HepG2 (cell line): ENCODE data around the gene ABCA4. TPM values are rescaled to one million over a fixed set of nuclear protein-coding genes. Genes with fewer than 3 reads are reported as not detected.
A peak's percentile ranks its signal among the peaks of the same experiment; 100 is the strongest.

Experiments
- DR1 ChIP-seq: sonication (generic); formaldehyde crosslinking; IDR thresholded peaks from 2 replicates; pipeline ENCODE4 v1.8.0; 2021; ENCODE audit warnings: mild to moderate bottlenecking, missing genetic modification reagents, inconsistent platforms
- FOSL2 ChIP-seq: sonication (generic); formaldehyde crosslinking; IDR thresholded peaks from 2 replicates; pipeline ENCODE4 v1.4.0; 2020; ENCODE audit warnings: missing genetic modification reagents
- GABPA ChIP-seq, 2 experiments: IDR thresholded peaks; 2 replicates each; pipeline ENCODE4 v1.6.1; 2011 to 2016; ENCODE audit warnings: low read depth in 2 of 2, low read length in 1 of 2, missing biosample characterization in 1 of 2, missing genetic modification characterization in 1 of 2
- GABPB1 ChIP-seq: IDR thresholded peaks from 2 replicates; pipeline ENCODE4 v1.6.1; 2016; ENCODE audit warnings: mild to moderate bottlenecking, missing genetic modification reagents, moderate library complexity, missing compliant biosample characterization
- NFATC3 ChIP-seq: sonication (generic); formaldehyde crosslinking; IDR thresholded peaks from 2 replicates; pipeline ENCODE4 v1.5.1; 2020; ENCODE audit warnings: mild to moderate bottlenecking, missing genetic modification reagents
- NKX3-1 ChIP-seq: sonication (generic); formaldehyde crosslinking; IDR thresholded peaks from 2 replicates; pipeline ENCODE4 v1.5.0; 2020; ENCODE audit warnings: missing genetic modification reagents
- NONO ChIP-seq, 2 experiments: fragments of 450-650 bp in 1 of 2; sonication (generic) in 1 of 2; formaldehyde crosslinking in 1 of 2; IDR thresholded peaks in 1 of 2; conservative IDR thresholded peaks in 1 of 2; 2 replicates each; pipeline versions ENCODE4 v1.6.1 to v1.8.0; 2017 to 2022; ENCODE audit warnings: mild to moderate bottlenecking in 1 of 2, missing genetic modification reagents in 1 of 2, moderate library complexity in 1 of 2
- PAWR ChIP-seq: sonication (generic); formaldehyde crosslinking; IDR thresholded peaks from 2 replicates; pipeline ENCODE4 v1.4.0; 2020; ENCODE audit warnings: missing genetic modification reagents, mild to moderate bottlenecking, borderline replicate concordance
- SAP130 ChIP-seq: IDR thresholded peaks from 2 replicates; pipeline ENCODE4 v1.6.1; 2016; ENCODE audit warnings: low read depth
- SP140L ChIP-seq: sonication (generic); formaldehyde crosslinking; IDR thresholded peaks from 2 replicates; pipeline ENCODE4 v1.4.0; 2020; ENCODE audit warnings: missing genetic modification reagents, borderline replicate concordance
- TP53 ChIP-seq: sonication (generic); formaldehyde crosslinking; conservative IDR thresholded peaks from 2 replicates; pipeline ENCODE4 v1.4.0; 2020; ENCODE audit warnings: missing genetic modification reagents
- ZIK1 ChIP-seq: sonication (generic); formaldehyde crosslinking; IDR thresholded peaks from 2 replicates; pipeline ENCODE4 v1.5.0; 2020; ENCODE audit warnings: mild to moderate bottlenecking, low read depth, missing genetic modification reagents, borderline replicate concordance
- ZNF12 ChIP-seq: sonication (generic); formaldehyde crosslinking; IDR thresholded peaks from 2 replicates; pipeline ENCODE4 v1.5.0; 2020; ENCODE audit warnings: missing genetic modification reagents
- ZNF207 ChIP-seq: fragments of 450-650 bp; IDR thresholded peaks from 2 replicates; pipeline ENCODE4 v1.6.1; 2016; ENCODE audit warnings: antibody characterized with exemption, borderline replicate concordance
- ZNF3 ChIP-seq: IDR thresholded peaks from 2 replicates; pipeline ENCODE4 v1.7.0; 2017; ENCODE audit warnings: inconsistent platforms
- ZNF335 ChIP-seq: sonication (generic); formaldehyde crosslinking; IDR thresholded peaks from 2 replicates; pipeline ENCODE4 v1.4.0; 2020; ENCODE audit warnings: missing genetic modification reagents
- ZNF432 ChIP-seq: sonication (generic); formaldehyde crosslinking; IDR thresholded peaks from 2 replicates; pipeline ENCODE4 v1.5.0; 2020; ENCODE audit warnings: missing genetic modification reagents, mild to moderate bottlenecking, borderline replicate concordance
- ZNF441 ChIP-seq: sonication (generic); formaldehyde crosslinking; IDR thresholded peaks from 2 replicates; pipeline ENCODE4 v1.7.0; 2021; ENCODE audit warnings: missing genetic modification reagents, borderline replicate concordance
- polyA plus RNA-seq, 8 experiments: library from polyadenylated mRNA; depleted of rRNA in 3 of 8; stranded (reverse) in 7 of 8; unstranded in 1 of 8; fragments of >200 nt; fragmentation: Illumina TruSeq in 4 of 8; extraction: Trizol in 4 of 8; gene quantifications; 2 replicates each; pipeline versions ENCODE4 v1.2.1 to v1.2.3, GENCODE V29; 2011 to 2016; ENCODE audit warnings: low read depth in 4 of 8, missing spikeins in 1 of 8, mixed read lengths in 1 of 8; ENCODE audit not compliant: insufficient read depth in 1 of 8
- total RNA-seq, 5 experiments: library from RNA; depleted of rRNA; stranded (reverse); fragments of >200 nt; fragmentation: Illumina TruSeq; extraction: Trizol; gene quantifications; 2 replicates each; pipeline ENCODE4 v1.2.3, GENCODE V29; 2016; ENCODE audit warnings: low read depth in 1 of 5
- TF ChIP-seq, protein P1 (sequence below): IDR thresholded peaks from 2 replicates; pipeline ENCODE4 v1.6.1; 2016; ENCODE audit warnings: low read depth
- TF ChIP-seq, protein P2 (sequence below): sonication (generic); formaldehyde crosslinking; conservative IDR thresholded peaks from 2 replicates; pipeline ENCODE4 v1.4.0; 2020; ENCODE audit warnings: mild to moderate bottlenecking, missing genetic modification reagents, moderate library complexity
- TF ChIP-seq, protein P3 (sequence below): sonication (generic); formaldehyde crosslinking; IDR thresholded peaks from 2 replicates; pipeline ENCODE4 v1.5.0; 2020; ENCODE audit warnings: mild to moderate bottlenecking, missing genetic modification reagents, moderate library complexity

The ABCA4 gene
- total and polyA plus RNA-seq, 2 of the 13 experiments (the other 11 are each of a cell fraction or from before 2014, with no cell fraction given) = 0.24 to 0.67 TPM

DNA sequence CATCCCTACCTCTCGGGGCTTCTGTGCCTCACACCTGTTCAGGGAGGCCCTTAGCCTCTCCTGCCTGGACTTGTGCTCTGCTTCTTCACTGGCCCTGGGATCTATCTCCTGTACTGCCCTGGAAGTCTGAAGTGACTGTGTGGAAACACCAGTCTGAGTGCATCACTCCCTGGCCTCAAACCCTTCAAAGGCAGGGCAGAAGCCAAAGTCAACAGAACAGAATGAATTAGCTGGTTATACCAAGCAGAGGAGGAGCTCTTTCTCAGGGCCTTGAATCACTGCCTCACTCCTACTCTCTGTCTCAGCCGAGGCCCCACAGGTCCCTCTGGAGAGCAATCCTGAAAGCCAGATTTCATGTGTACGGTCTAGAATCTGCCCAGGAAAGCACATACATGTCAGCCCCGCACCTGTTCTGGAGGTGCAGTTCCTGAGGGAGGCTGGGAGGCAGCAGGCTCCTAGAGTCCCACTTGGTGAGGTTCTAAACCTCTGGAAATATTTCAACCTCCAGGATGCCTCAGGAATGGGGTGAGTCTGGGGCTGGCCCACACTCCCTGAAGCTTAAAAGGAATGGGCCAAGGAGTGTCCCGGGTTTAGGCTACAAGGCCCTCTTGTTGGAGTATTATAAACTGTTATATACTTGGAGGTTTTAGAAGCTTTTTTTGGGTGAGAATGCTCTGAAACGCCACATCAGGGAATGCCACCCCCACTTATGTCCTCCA, 98.3 kb downstream of the ABCA4 start (continued):
- TF ChIP-seq GABPB1 (CRISPR knock-in tag) = no peak
- TF ChIP-seq FOSL2 = peak; percentile 50; the same call in 1 of the 2 replicates
- TF ChIP-seq, protein P1, sequence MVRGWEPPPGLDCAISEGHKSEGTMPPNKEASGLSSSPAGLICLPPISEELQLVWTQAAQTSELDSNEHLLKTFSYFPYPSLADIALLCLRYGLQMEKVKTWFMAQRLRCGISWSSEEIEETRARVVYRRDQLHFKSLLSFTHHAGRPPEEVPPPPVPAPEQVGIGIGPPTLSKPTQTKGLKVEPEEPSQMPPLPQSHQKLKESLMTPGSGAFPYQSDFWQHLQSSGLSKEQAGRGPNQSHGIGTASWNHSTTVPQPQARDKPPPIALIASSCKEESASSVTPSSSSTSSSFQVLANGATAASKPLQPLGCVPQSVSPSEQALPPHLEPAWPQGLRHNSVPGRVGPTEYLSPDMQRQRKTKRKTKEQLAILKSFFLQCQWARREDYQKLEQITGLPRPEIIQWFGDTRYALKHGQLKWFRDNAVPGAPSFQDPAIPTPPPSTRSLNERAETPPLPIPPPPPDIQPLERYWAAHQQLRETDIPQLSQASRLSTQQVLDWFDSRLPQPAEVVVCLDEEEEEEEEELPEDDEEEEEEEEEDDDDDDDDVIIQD (CRISPR knock-in tag) = peak; percentile 86; the same call in 1 of the 2 replicates
- no peak for TF ChIP-seq NFATC3
- no peak for TF ChIP-seq NONO (IDR thresholded peaks at IDR 0.05)
- no peak for TF ChIP-seq NONO (CRISPR knock-in tag; conservative IDR thresholded peaks at IDR 0.05)
- TF ChIP-seq PAWR = no peak
- TF ChIP-seq, protein P2, sequence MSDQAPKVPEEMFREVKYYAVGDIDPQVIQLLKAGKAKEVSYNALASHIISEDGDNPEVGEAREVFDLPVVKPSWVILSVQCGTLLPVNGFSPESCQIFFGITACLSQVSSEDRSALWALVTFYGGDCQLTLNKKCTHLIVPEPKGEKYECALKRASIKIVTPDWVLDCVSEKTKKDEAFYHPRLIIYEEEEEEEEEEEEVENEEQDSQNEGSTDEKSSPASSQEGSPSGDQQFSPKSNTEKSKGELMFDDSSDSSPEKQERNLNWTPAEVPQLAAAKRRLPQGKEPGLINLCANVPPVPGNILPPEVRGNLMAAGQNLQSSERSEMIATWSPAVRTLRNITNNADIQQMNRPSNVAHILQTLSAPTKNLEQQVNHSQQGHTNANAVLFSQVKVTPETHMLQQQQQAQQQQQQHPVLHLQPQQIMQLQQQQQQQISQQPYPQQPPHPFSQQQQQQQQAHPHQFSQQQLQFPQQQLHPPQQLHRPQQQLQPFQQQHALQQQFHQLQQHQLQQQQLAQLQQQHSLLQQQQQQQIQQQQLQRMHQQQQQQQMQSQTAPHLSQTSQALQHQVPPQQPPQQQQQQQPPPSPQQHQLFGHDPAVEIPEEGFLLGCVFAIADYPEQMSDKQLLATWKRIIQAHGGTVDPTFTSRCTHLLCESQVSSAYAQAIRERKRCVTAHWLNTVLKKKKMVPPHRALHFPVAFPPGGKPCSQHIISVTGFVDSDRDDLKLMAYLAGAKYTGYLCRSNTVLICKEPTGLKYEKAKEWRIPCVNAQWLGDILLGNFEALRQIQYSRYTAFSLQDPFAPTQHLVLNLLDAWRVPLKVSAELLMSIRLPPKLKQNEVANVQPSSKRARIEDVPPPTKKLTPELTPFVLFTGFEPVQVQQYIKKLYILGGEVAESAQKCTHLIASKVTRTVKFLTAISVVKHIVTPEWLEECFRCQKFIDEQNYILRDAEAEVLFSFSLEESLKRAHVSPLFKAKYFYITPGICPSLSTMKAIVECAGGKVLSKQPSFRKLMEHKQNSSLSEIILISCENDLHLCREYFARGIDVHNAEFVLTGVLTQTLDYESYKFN (CRISPR knock-in tag) = 0 out of 2 replicates have a peak, but pooled peaks have one; percentile 23
- TF ChIP-seq ZNF207 = no peak
- TF ChIP-seq GABPA (IDR thresholded peaks at IDR 0.05; ENCODE audit: low read depth, low read length) = no peak
- no peak for TF ChIP-seq GABPA (CRISPR knock-in tag; IDR thresholded peaks at IDR 0.05; ENCODE audit: low read depth)
- TF ChIP-seq ZNF432 (CRISPR knock-in tag) = no peak
- no peak for TF ChIP-seq ZNF3 (CRISPR knock-in tag)
- no peak for TF ChIP-seq SP140L (CRISPR knock-in tag)
- no peak for TF ChIP-seq ZNF441 (CRISPR knock-in tag)
- no peak for TF ChIP-seq DR1 (CRISPR knock-in tag)
- TF ChIP-seq TP53 (CRISPR knock-in tag) = no peak
- peak; percentile 98 for TF ChIP-seq ZNF12 (CRISPR knock-in tag)
- no peak for TF ChIP-seq ZNF335 (CRISPR knock-in tag)
- no peak for TF ChIP-seq NKX3-1 (CRISPR knock-in tag)
- TF ChIP-seq ZIK1 (CRISPR knock-in tag) = no peak
- TF ChIP-seq SAP130 (CRISPR knock-in tag) = peak; percentile 42
- TF ChIP-seq, protein P3, sequence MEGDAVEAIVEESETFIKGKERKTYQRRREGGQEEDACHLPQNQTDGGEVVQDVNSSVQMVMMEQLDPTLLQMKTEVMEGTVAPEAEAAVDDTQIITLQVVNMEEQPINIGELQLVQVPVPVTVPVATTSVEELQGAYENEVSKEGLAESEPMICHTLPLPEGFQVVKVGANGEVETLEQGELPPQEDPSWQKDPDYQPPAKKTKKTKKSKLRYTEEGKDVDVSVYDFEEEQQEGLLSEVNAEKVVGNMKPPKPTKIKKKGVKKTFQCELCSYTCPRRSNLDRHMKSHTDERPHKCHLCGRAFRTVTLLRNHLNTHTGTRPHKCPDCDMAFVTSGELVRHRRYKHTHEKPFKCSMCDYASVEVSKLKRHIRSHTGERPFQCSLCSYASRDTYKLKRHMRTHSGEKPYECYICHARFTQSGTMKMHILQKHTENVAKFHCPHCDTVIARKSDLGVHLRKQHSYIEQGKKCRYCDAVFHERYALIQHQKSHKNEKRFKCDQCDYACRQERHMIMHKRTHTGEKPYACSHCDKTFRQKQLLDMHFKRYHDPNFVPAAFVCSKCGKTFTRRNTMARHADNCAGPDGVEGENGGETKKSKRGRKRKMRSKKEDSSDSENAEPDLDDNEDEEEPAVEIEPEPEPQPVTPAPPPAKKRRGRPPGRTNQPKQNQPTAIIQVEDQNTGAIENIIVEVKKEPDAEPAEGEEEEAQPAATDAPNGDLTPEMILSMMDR (CRISPR knock-in tag) = peak; percentile 20; the same call in 1 of the 2 replicates
